ENCODE data around the gene FNDC1.

The FNDC1 gene

GRCh38 chr6:159176913-159177312, 7.7 kb downstream of the FNDC1 start:
- Histone ChIP-seq H3K4me2 (ENCODE audit: low read length) (no peak overlapping the region), H3K27ac (ENCODE audit: low read depth, low read length) (no peak overlapping the region), H4K20me1 (ENCODE audit: control insufficient read depth, insufficient read depth, low read depth, low read length) (no peaks in the 10 kb centered on the region), H3F3A (ENCODE audit: control insufficient read depth, insufficient read depth) (no peaks in the 10 kb centered on the region), H3K9me3 (ENCODE audit: control insufficient read depth, insufficient read depth, low read length) (no peaks in the 10 kb centered on the region), H3K9me2 (replicated peaks; ENCODE audit: control insufficient read depth, low read length) (no peaks in the 10 kb centered on the region), H3K4me3 (ENCODE audit: low read length) (no peak overlapping the region), H3K79me2 (ENCODE audit: control insufficient read depth, low read length) (no peaks in the 10 kb centered on the region), H3K27me3 (ENCODE audit: control insufficient read depth, low read length) (peaks cover 7% of the 10 kb centered on the region), H3K4me1 (ENCODE audit: control insufficient read depth, low read length) (peaks cover 5% of the 10 kb centered on the region), H3K36me3 (ENCODE audit: control insufficient read depth, low read length) (no peaks in the 10 kb centered on the region)
- TF ChIP-seq CTCF (IDR thresholded peaks at IDR 0.05; ENCODE audit: low read depth, low read length, poor library complexity, severe bottlenecking) (no peak), EZH2phosphoT487 (IDR thresholded peaks at IDR 0.05; ENCODE audit: borderline replicate concordance, low read length) (no peak)

- Histone ChIP-seq H3K27ac (ENCODE audit: low read depth, low read length) (no peak overlapping the region), H4K20me1 (ENCODE audit: control insufficient read depth, insufficient read depth, low read depth, low read length) (no peaks in the 10 kb centered on the region), H3F3A (ENCODE audit: control insufficient read depth, insufficient read depth) (no peaks in the 10 kb centered on the region), H3K27me3 (ENCODE audit: control insufficient read depth, low read length) (no peaks in the 10 kb centered on the region), H3K36me3 (ENCODE audit: control insufficient read depth, low read length) (no peaks in the 10 kb centered on the region), H3K9me3 (ENCODE audit: control insufficient read depth, insufficient read depth, low read length) (no peaks in the 10 kb centered on the region), H3K4me1 (ENCODE audit: control insufficient read depth, low read length) (peaks cover 5% of the 10 kb centered on the region), H3K4me3 (ENCODE audit: low read length) (no peak overlapping the region), H3K4me2 (ENCODE audit: low read length) (no peak overlapping the region), H3K79me2 (ENCODE audit: control insufficient read depth, low read length) (no peaks in the 10 kb centered on the region), H3K9me2 (replicated peaks; ENCODE audit: control insufficient read depth, low read length) (no peaks in the 10 kb centered on the region)
- TF ChIP-seq EZH2phosphoT487 (IDR thresholded peaks at IDR 0.05; ENCODE audit: borderline replicate concordance, low read length) (no peak), CTCF (IDR thresholded peaks at IDR 0.05; ENCODE audit: low read depth, low read length, poor library complexity, severe bottlenecking) (no peak)
Measured at GRCh38 chr6:159178847-159179246, 9.6 kb downstream of the FNDC1 start.

GRCh38 chr6:159180001-159180400, 10.8 kb downstream of the FNDC1 start:
- Histone ChIP-seq H3K9me3 (ENCODE audit: control insufficient read depth, insufficient read depth, low read length) (no peaks in the 10 kb centered on the region), H3K27me3 (ENCODE audit: control insufficient read depth, low read length) (no peaks in the 10 kb centered on the region), H3F3A (ENCODE audit: control insufficient read depth, insufficient read depth) (no peaks in the 10 kb centered on the region), H3K79me2 (ENCODE audit: control insufficient read depth, low read length) (no peaks in the 10 kb centered on the region), H3K36me3 (ENCODE audit: control insufficient read depth, low read length) (no peaks in the 10 kb centered on the region), H3K4me3 (ENCODE audit: low read length) (no peak overlapping the region), H3K4me1 (ENCODE audit: control insufficient read depth, low read length) (no peaks in the 10 kb centered on the region), H3K9me2 (replicated peaks; ENCODE audit: control insufficient read depth, low read length) (no peaks in the 10 kb centered on the region), H3K27ac (ENCODE audit: low read depth, low read length) (no peak overlapping the region), H4K20me1 (ENCODE audit: control insufficient read depth, insufficient read depth, low read depth, low read length) (no peaks in the 10 kb centered on the region), H3K4me2 (ENCODE audit: low read length) (no peak overlapping the region)
- TF ChIP-seq CTCF (IDR thresholded peaks at IDR 0.05; ENCODE audit: low read depth, low read length, poor library complexity, severe bottlenecking) (no peak), EZH2phosphoT487 (IDR thresholded peaks at IDR 0.05; ENCODE audit: borderline replicate concordance, low read length) (no peak)

GRCh38 chr6:159181914-159182313, 12.7 kb downstream of the FNDC1 start:
- Histone ChIP-seq H4K20me1 (ENCODE audit: control insufficient read depth, insufficient read depth, low read depth, low read length) (no peaks in the 10 kb centered on the region), H3K27ac (ENCODE audit: low read depth, low read length) (no peak overlapping the region), H3K9me3 (ENCODE audit: control insufficient read depth, insufficient read depth, low read length) (peaks cover 4% of the 10 kb centered on the region; the same call in 1 of the 2 replicates), H3K4me1 (ENCODE audit: control insufficient read depth, low read length) (no peaks in the 10 kb centered on the region), H3K4me2 (ENCODE audit: low read length) (no peak overlapping the region), H3K36me3 (ENCODE audit: control insufficient read depth, low read length) (no peaks in the 10 kb centered on the region), H3K27me3 (ENCODE audit: control insufficient read depth, low read length) (no peaks in the 10 kb centered on the region), H3K79me2 (ENCODE audit: control insufficient read depth, low read length) (no peaks in the 10 kb centered on the region), H3F3A (ENCODE audit: control insufficient read depth, insufficient read depth) (no peaks in the 10 kb centered on the region), H3K4me3 (ENCODE audit: low read length) (no peak overlapping the region), H3K9me2 (replicated peaks; ENCODE audit: control insufficient read depth, low read length) (no peaks in the 10 kb centered on the region)
- TF ChIP-seq CTCF (IDR thresholded peaks at IDR 0.05; ENCODE audit: low read depth, low read length, poor library complexity, severe bottlenecking) (no peak), EZH2phosphoT487 (IDR thresholded peaks at IDR 0.05; ENCODE audit: borderline replicate concordance, low read length) (no peak)
